NK-92 treated with Interleukin-12 subunit alpha and Interleukin-12 subunit beta, amount 100 ng/mL, for 24 hours (cell line): Measurements from ENCODE around the gene INPP5F.

Source experiments
- DNase-seq: peaks from one replicate; lab custom pipeline; 2025; lab: John Stamatoyannopoulos, UW

Gene INPP5F

DNA sequence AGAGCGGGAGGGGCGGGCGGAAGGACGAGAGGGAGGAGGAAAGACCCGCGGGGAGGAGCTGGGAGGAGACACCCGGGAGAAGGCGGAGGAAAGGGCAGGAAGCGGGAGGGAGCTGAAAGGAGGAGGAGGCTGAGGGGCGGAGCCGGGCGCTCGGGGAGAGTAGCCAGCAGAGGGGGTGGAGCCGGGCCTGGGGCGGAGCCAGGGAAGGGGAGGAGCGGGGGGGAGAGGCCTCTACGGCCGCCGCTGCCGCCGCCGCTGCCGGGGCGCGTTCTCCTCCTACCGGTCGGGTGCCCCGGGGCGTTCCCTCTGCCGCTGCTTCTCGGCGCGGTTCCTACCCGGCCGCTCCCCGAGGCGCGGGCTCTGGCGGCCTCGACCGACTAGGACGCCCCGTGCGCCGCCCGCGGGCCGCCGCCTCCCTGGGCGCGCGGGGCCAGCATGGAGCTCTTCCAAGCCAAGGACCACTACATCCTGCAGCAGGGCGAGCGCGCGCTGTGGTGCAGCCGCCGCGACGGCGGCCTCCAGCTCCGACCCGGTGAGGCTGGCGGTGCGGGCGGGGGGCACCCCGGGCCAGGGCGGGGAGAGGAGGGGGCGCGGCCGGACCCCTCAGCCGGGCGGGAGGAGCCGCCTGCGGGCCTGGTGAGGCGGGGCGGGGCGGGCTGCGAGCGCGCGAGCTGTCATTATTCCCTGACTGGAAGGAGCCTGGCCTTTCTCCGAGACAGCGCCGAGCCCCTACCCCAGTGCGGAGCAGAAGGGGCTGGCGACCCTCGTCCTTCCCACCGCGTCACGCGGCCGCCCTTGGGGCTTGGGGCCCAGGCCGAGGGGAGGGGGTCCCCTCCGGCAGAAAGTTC is at the start of gene INPP5F:
Gene INPP5F, plus strand, starts transcription at position 223 of the 848 bp plus-strand sequence. Its CDS starts 213 bp downstream, at position 436.
- DNase-seq, result peak; percentile 87

- no peak for DNase-seq
These were observed 48.7 kb upstream of the INPP5F start for GRCh38 chr10:119677126-119677525.

- no peak for DNase-seq
These were observed 47.7 kb upstream of the INPP5F start for GRCh38 chr10:119677904-119678755.

DNA sequence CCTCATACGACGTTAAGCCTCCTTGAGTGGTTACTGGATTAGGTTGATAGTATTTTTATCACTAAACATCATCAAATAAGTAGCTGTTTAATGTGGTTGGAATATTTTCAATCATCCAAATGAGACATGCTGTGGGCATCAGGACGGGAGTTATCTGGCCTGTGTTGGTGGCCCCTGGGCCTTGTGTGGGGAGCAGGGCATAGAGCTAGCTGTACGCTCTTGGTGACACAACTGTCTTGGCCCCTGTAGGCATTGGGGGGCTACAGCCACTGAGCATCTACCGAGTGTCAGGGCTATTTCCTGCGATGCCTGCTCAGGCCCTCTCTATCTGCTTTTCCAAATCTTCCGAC is 46.4 kb upstream of the INPP5F start:
- no peak for DNase-seq

DNA sequence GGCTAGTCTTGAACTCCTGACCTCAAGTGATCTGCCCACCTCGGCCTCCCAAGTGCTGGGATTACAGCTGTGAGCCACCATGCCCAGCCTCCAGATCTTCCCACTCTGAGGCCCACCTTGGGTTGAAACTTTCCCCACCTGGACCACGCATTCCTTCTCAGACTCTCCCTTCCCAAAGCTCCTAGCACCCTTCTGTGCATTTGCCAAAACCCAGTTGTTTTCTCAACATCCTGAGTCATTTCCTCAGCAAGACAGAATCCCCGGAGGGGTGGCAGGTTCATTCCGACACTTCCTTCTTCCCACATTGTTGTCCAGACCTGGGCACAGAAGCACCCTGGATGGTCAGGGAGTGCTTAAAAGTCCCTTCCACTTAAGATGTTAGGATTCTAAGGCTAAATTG is 45.8 kb upstream of the INPP5F start:
- DNase-seq, result no peak

GRCh38 chr10:119680650-119681081 is 45.2 kb upstream of the INPP5F start:
- no peak for DNase-seq

- DNase-seq, result peak; percentile 45
These were observed 39.2 kb upstream of the INPP5F start for GRCh38 chr10:119686465-119687191.

GRCh38 chr10:119687192-119688032 is 38.4 kb upstream of the INPP5F start:
- DNase-seq, result no peak

DNA sequence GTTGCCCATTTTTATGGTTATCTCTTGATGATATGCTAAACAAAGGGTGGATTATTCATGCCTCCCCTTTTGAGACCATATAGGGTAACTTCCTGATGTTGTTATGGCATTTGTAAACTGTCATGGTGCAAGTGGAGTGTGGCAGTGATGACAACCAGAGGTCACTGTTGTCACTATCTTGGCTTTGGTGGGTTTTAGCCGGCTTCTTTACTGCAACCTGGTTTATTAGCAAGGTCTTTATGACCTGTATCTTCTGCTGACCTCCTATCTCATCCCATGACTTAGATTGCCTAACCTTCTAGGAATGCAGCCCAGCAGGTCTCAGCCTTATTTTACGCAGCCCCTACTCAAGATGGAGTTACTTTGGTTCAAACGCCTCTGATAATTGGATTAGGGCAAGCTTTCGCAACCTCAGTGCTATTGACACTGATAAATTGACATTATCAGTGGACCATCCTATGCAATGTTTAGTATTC is 37.8 kb upstream of the INPP5F start:
- no peak for DNase-seq

DNA sequence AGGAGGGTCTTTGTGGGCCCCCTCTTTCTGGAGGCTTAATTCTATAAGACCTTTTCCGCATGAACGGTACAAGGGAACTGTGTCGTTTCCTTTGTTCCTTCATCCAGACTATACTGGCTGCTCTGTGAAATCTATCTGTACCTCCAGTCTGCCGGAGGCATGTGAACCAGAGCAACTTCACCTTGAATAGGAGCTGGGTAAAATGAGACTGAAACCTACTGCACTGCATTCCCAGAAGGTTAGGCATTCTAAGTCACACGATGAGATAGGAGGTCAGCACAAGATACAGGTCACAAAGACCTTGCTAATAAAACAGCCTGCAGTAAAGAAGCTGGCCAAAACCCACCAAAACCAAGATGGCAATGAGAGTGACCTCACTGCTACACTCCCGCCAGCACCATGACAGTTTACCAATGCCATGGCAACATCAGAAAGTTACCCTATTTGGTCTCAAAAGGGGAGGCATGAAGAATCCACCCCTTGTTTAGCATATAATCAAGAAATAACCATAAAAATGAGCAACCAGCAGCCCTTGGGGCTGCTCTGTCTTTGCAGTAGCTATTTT is 36.8 kb upstream of the INPP5F start:
- no peak for DNase-seq

GRCh38 chr10:119691726-119692125 is 34.1 kb upstream of the INPP5F start:
- no peak for DNase-seq

DNA sequence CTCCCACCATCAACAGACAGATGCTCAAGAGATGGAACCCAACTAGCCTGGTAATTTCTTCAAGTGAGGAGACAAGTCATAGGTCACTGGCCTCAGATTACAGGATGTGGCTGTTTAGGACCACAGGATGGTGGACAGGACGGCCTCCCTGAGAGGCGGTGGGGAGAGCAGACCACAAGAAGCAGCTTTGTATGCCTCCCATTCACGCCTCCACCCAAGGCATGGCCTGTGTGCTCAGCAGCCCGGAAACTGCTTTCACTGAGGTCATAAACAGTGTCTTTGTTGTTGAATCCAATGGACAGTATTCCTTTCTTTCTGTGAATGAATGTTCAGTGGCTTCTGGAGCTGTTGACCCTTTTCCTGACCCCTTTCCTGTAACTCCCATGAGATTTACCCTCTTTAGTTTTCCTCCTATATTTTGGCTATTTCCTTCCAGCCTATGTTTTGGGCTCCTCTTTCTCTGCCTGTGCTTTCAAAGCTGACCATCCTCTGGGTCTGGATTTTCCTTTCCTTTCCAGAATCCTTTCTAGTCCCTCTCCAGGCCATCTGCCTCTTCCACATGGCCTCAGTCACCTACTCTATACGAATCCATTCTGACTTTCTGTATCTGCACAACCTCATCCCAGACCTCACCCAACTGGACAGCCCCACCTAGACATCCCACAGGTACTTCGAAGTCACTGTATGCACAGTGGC is 32.4 kb upstream of the INPP5F start:
- DNase-seq, result peak; percentile 43

DNA sequence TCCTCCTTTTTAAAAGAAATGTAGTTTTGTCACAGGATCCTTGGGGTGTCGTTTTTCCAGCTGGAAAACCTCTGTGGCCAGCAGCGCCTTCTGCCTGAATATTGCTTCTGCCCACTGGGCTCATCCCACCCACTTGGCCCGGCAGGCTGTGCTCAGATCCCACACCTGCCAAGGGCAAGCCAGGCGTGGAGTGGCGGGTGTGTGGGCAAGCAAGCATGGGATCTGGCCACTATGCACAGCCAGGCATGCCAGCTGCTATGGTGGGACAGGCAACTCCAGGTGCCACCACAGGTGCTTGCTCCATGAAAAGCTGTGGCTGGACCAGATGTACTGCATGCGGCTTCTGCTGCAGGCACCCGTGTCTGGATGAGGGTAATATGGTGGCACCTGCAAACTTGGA is 31.2 kb upstream of the INPP5F start:
- no peak for DNase-seq

- DNase-seq, result no peak
These were observed 25.4 kb upstream of the INPP5F start for GRCh38 chr10:119700321-119700954.

DNA sequence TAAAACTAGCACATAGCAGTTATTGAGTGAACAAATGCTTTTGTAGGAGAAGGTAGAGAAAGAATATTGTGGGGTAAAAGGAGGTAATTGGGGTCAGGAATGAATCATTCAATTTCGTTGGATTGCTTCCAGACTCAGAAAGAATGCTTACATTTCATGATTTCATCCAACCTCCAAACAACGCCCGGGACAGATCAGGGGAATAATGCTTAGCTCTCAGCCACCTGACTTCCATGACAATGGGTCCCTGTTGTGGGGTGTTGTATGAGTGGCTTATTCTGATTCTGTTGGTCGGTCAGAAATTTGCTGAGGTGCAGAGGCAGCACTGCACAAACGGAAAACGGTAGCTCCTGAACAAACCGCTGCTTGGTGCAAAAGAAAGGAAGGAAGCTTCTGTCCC is 24.0 kb upstream of the INPP5F start:
- no peak for DNase-seq

DNA sequence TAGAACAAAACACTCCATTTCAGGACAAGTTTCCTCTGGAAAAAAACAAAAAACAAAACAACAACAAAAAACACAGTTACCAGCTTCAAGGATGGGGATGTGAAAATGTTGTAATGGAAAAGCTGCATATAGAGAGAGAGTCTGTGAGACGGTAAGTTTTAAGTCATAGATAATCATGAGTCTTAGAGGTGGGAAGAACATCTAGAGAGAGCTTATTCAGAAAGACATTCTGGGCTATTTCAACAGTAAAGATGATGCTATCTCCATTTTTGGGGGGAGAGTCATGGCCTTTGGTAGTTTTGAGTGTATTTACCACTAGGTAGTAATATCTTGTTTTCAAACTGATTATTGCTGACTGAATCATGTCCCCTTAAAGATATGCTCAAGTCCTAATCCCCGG is 23.3 kb upstream of the INPP5F start:
- DNase-seq, result no peak

- no peak for DNase-seq
These were observed 21.8 kb upstream of the INPP5F start for GRCh38 chr10:119703903-119704508.

- DNase-seq, result no peak
These were observed 20.4 kb upstream of the INPP5F start for GRCh38 chr10:119705434-119705831.

DNA sequence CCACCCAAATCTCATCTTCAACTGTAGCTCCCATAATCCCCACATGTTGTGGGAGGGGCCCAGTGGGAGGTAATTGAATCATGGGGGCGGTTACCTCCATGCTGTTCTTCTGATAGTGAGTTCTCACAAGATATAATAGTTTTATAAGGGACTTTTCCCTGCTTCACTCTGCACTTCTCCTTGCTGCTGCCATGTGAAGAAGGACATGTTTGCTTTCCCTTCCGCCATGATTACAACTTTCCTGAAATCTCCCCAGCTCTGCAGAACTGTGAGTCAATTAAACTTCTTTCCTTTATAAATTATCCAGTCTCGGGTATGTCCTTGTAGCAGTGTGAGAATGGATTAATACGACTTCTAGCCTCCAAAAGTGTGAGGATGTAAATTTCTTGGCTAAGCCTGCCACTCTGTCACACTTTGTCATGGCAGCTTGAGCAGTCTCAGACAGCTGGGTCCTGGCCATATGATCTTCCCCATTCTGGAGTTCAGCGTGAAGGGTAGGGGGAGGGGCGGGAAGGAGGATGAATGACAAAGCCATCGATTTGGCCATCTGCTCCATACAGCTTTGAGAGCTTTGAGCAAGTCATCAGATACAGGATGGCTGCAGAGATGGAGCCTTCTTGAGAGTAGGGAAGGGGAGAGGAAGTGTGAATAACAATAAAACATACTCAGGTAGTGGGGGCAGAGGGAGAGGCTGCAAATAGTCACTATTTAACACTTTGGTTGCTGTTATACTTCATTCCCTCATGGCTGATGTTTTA is 19.1 kb upstream of the INPP5F start:
- DNase-seq, result no peak
